B cell (primary cell): ENCODE measurements around the gene ASPHD2. TPM values are rescaled to one million over a fixed set of nuclear protein-coding genes. Genes with fewer than 3 reads are reported as not detected.

ENCODE experiments used
- ATAC-seq: fragments of 200-7000 bp; cut with Tn5 transposase; one replicate; pipeline ENCODE4 v1.10.0; 2021; ENCODE audit warnings: low read depth, mild to moderate bottlenecking, moderate number of reproducible peaks, moderate library complexity
- CTCF ChIA-PET: fragments of 350-600 bp; sonication (Branson Sonifier 250); formaldehyde crosslinking; loops from one replicate; lab custom pipeline; 2021; ENCODE audit warnings: antibody characterized with exemption, inconsistent platforms; lab: Charles Lee
- POLR2A ChIA-PET: fragments of 350-600 bp; sonication (Branson Sonifier 250); formaldehyde crosslinking; loops from one replicate; lab custom pipeline; 2021; ENCODE audit warnings: antibody characterized with exemption; lab: Charles Lee
- DNase-seq: peaks from one replicate; pipeline ENCODE4 v3.0.0; 2013
- H2AFZ ChIP-seq: 2 replicates; pipeline ENCODE4 v1.6.1; 2012; ENCODE audit warnings: mild to moderate bottlenecking, low read depth, low read length; ENCODE audit not compliant: insufficient read depth, poor library complexity, severe bottlenecking
- H3K27ac ChIP-seq, 2 donors: 1 replicate in 1 of 2; 2 replicates in 1 of 2; pipeline ENCODE4 v1.5.1; 2012 to 2013; ENCODE audit warnings: low read length in 2 of 2, mild to moderate bottlenecking in 2 of 2, moderate library complexity in 1 of 2
- H3K27me3 ChIP-seq, 4 experiments: fragments of 200-600 bp in 1 of 4; sonication (generic) in 1 of 4; replicated peaks in 1 of 4; 1 replicate in 2 of 4; 2 replicates in 2 of 4; pipeline versions ENCODE4 v1.6.1 to v1.7.0; 2013 to 2016; ENCODE audit warnings: low read length in 3 of 4, mild to moderate bottlenecking in 2 of 4, mixed read lengths in 1 of 4, moderate library complexity in 1 of 4; ENCODE audit not compliant: insufficient read depth in 4 of 4, control insufficient read depth in 3 of 4; ENCODE audit errors: control extremely low read depth in 1 of 4
- H3K36me3 ChIP-seq, 2 experiments: replicated peaks in 1 of 2; 1 replicate in 1 of 2; 2 replicates in 1 of 2; pipeline versions ENCODE4 v1.6.1 to v1.7.1; 2013; ENCODE audit warnings: low read length in 1 of 2; ENCODE audit not compliant: insufficient read depth in 2 of 2, control insufficient read depth in 1 of 2; ENCODE audit errors: control extremely low read depth in 1 of 2, extremely low read depth in 1 of 2
- H3K4me1 ChIP-seq, 2 donors: fragments of 200-600 bp in 1 of 2; sonication (generic) in 1 of 2; 1 replicate in 1 of 2; 2 replicates in 1 of 2; pipeline versions ENCODE4 v1.5.1 to v1.6.1; 2013 to 2017; ENCODE audit warnings: low read length in 2 of 2; ENCODE audit not compliant: control insufficient read depth in 2 of 2, insufficient read depth in 2 of 2
- H3K4me2 ChIP-seq: replicated peaks from 2 replicates; pipeline ENCODE3; 2012; ENCODE audit warnings: mild to moderate bottlenecking, low read depth, low read length; ENCODE audit not compliant: poor library complexity, severe bottlenecking
- H3K4me3 ChIP-seq, 5 experiments: fragments of 200-600 bp in 1 of 5; sonication (generic) in 1 of 5; 1 replicate in 3 of 5; 2 replicates in 2 of 5; pipeline versions ENCODE4 v1.5.1 to v1.7.0; 2011 to 2016; ENCODE audit warnings: low read length in 4 of 5, mild to moderate bottlenecking in 4 of 5, low read depth in 2 of 5, control low read depth in 1 of 5, moderate library complexity in 1 of 5; ENCODE audit not compliant: insufficient read depth in 1 of 5; ENCODE audit errors: control extremely low read depth in 1 of 5, extremely low read depth in 1 of 5
- H3K79me2 ChIP-seq: fragments of 200-600 bp; sonication (generic); one replicate; pipeline ENCODE4 v1.6.0; 2016; ENCODE audit warnings: low read length; ENCODE audit not compliant: control insufficient read depth, insufficient read depth
- H3K9ac ChIP-seq: fragments of 200-600 bp; sonication (generic); 2 replicates; pipeline ENCODE4 v1.6.1; 2017; ENCODE audit warnings: mild to moderate bottlenecking, low read length, moderate library complexity
- H3K9me3 ChIP-seq, 3 donors: one replicate each; pipeline versions ENCODE4 v1.6.1 to v1.7.1; 2013; ENCODE audit warnings: low read length in 2 of 3; ENCODE audit not compliant: control insufficient read depth in 2 of 3, insufficient read depth in 1 of 3; ENCODE audit errors: control extremely low read depth in 1 of 3
- H4K20me1 ChIP-seq: 2 replicates; pipeline ENCODE4 v1.6.0; 2012; ENCODE audit warnings: mild to moderate bottlenecking, low read length; ENCODE audit not compliant: insufficient read depth, control insufficient read depth, poor library complexity, severe bottlenecking
- H3K27ac Mint-ChIP-seq: one replicate; pipeline ENCODE4 v1.8.0; 2021; ENCODE audit warnings: mixed read lengths
- H3K27me3 Mint-ChIP-seq: one replicate; pipeline ENCODE4 v1.8.0; 2021; ENCODE audit warnings: mixed read lengths
- H3K4me1 Mint-ChIP-seq: one replicate; pipeline ENCODE4 v1.8.0; 2021; ENCODE audit warnings: mixed read lengths
- H3K4me3 Mint-ChIP-seq: one replicate; pipeline ENCODE4 v1.8.0; 2021; ENCODE audit warnings: mixed read lengths
- H3K9me3 Mint-ChIP-seq: one replicate; pipeline ENCODE4 v1.8.0; 2022; ENCODE audit warnings: mixed read lengths; ENCODE audit not compliant: insufficient read depth
- CTCF ChIP-seq: fragments of 200-600 bp; IDR thresholded peaks from one replicate; pipeline ENCODE4 v1.8.0; 2022; ENCODE audit warnings: antibody characterized with exemption, mild to moderate bottlenecking
- EZH2 ChIP-seq: IDR thresholded peaks from 2 replicates; pipeline ENCODE4 v1.6.1; 2012; ENCODE audit warnings: borderline replicate concordance, low read depth, mild to moderate bottlenecking, moderate library complexity, low read length; ENCODE audit not compliant: insufficient read depth, poor library complexity, severe bottlenecking
- WGBS: methylation state at CpG from one replicate; pipeline ENCODE4 v1.1.5; 2013; ENCODE audit warnings: missing lambda C conversion rate; ENCODE audit not compliant: insufficient coverage; 5-methylcytosine and 5-hydroxymethylcytosine counted together
- intact Hi-C: fragments of 100-400 bp; cut with micrococcal nuclease; formaldehyde crosslinking; loops from one replicate; pipeline ENCODE4 v1.10.0; 2022
- polyA plus RNA-seq: library from polyadenylated mRNA; depleted of rRNA; stranded (reverse); fragments of >200 nt; gene quantifications from 2 replicates; pipeline ENCODE4 v1.2.3, GENCODE V29; 2012
- total RNA-seq, 2 donors: library from RNA; stranded (reverse); fragments of 120-200 nt in 1 of 2; gene quantifications; 1 replicate in 1 of 2; 2 replicates in 1 of 2; pipeline versions ENCODE4 v1.2.3 to v1.2.4, GENCODE V29; 2013 to 2022

The ASPHD2 gene
- total and polyA plus RNA-seq, 2 donors (not counting 1 experiment from before 2014, with no cell fraction given): 5.7 to 7.3 TPM

DNA sequence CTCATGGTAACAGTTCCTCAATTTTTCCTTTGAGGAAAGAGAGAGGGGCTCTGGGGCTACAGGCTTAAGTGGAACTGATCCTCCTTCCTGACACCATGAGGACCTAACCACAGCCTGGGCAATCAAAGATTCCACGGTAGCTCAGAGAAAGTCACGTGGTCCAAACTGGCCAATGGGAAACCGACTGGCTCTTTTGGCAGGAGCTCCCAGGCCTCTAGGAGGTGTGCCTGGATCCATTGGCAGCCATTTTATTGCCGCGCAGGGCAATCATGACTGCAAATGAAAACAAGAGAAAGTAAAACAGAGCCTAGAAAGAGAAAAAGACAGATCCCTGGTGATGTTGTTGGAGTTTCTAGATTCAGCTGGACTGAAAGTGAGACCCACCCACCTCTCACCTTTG, 27.3 kb upstream of the ASPHD2 start:
- CTCF ChIA-PET: interaction anchor here (1.0 to 9.9 kb wide), 2 partner anchors 50 to 60 kb away, joined by 3 to 179 read pairs; no protein-coding TSS in a partner anchor
- no peak overlapping the region for H3K27ac Mint-ChIP-seq
- POLR2A ChIA-PET: no interaction called here
- no peak overlapping the region for H3K27ac ChIP-seq
- H4K20me1 ChIP-seq: no peaks in the 10 kb centered on the region
- intact Hi-C loops: no loop called here
- H3K4me3 ChIP-seq: no peak overlapping the region
- H3K4me3 Mint-ChIP-seq: no peak overlapping the region
- H3K9me3 ChIP-seq: no peaks in the 10 kb centered on the region
- H3K9ac ChIP-seq: no peak overlapping the region
- peaks cover 6% of the 10 kb centered on the region for H3K27me3 Mint-ChIP-seq
- H3K36me3 ChIP-seq: no peaks in the 10 kb centered on the region
- H3K79me2 ChIP-seq: no peaks in the 10 kb centered on the region
- H3K4me1 Mint-ChIP-seq: peaks cover 11% of the 10 kb centered on the region
- no peaks in the 10 kb centered on the region for H3K27me3 ChIP-seq
- no peak for ATAC-seq
- 87% methylated on average over 5 of the region's 5 CpGs for WGBS
- no peak overlapping the region for H3K4me2 ChIP-seq
- H3K9me3 Mint-ChIP-seq: no peaks in the 10 kb centered on the region
- no peak for TF ChIP-seq EZH2
- no peak for TF ChIP-seq CTCF
- H2AFZ ChIP-seq: no peak overlapping the region
- H3K4me1 ChIP-seq: peaks cover 13 to 15% of the 10 kb centered on the region in 2 donors
- no peak for DNase-seq

GRCh38 chr22:26404851-26405421, 24.1 kb upstream of the ASPHD2 start:
- CTCF ChIA-PET: interaction anchor here (0.9 to 1.8 kb wide), 3 partner anchors 11 to 98 kb away, joined by 3 to 15 read pairs (median 4); no protein-coding TSS in a partner anchor
- intact Hi-C loops: no loop called here

More at GRCh38 chr22:26404851-26405421, 24.1 kb upstream of the ASPHD2 start:
- H3K4me2 ChIP-seq: peak overlapping the region; percentile 55
- no peaks in the 10 kb centered on the region for H3K9me3 ChIP-seq
- Mint-ChIP-seq H3K27me3 (peaks cover 12% of the 10 kb centered on the region), H3K27ac (peak overlapping the region; percentile 5), H3K4me3 (peak overlapping the region; percentile 55), H3K4me1 (peaks cover 11% of the 10 kb centered on the region), H3K9me3 (no peaks in the 10 kb centered on the region)
- no peaks in the 10 kb centered on the region for H3K36me3 ChIP-seq
- H3K4me1 ChIP-seq: peaks cover 13 to 15% of the 10 kb centered on the region in 2 donors
- H3K27ac ChIP-seq: no peak overlapping the region
- POLR2A ChIA-PET: no interaction called here
- no peaks in the 10 kb centered on the region for H3K79me2 ChIP-seq
- 0% methylated on average over 1 of the region's 6 CpGs for WGBS
- ATAC-seq (no peak), DNase-seq (peak; percentile 47)
- H2AFZ ChIP-seq: peak overlapping the region; percentile 54
- peak overlapping the region; percentile 40 for H3K9ac ChIP-seq
- TF ChIP-seq EZH2: no peak
- no peak for TF ChIP-seq CTCF
- no peaks in the 10 kb centered on the region for H3K27me3 ChIP-seq
- H3K4me3 ChIP-seq: no peak overlapping the region
- no peaks in the 10 kb centered on the region for H4K20me1 ChIP-seq
